GM04503 (cell line): ENCODE measurements around the gene IRX1.

ENCODE experiments used
- DNase-seq: peaks from one replicate; pipeline ENCODE4 v3.0.0-alpha.2; 2012; ENCODE audit warnings: low read depth

Gene IRX1

DNA sequence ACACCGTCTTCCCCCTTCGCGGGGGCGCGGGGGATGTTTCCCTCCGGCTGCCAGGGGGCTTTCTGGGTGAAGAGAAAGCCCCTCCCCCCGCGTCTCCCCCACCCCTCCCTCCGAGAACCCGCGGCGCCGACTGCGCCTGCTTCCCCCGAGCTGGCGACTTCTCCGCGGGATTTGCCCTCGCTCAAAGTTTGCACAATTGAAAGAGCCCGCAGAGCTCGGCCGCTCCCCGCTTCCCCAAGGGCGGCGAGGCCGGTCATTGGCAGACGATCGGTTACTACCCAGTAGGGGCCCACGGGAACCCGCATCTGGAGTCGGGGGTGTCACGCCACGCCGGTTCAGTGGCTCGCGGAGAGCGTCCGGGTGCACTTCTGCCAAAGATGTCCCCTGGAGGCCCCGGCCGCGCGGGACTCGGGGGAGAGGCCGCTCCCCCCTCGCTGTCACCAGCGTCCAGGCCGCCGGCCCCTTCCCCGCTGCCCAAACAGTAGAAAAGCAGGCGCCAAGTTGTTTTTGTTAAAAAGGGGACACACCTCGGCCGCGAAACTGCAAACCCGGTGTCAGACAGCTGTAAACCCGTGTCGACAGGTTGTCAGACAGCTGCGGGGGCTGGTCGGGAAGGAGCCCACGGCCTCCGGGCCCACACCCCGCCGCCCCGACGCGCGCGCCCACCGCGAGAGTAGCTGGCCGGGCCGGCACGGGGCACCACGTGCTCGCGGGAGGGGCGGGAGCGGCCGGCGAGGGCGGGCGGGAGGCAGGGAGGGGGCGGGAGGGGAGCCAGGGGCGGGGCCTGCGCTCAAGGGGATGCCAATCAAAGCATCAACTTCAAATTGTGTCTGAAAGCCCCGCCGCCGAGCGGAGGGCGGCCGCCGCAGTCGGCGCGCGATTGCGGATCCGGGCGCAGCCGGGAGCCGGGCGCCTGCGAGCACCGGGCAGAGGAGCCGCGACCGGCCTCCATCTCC lies at the start of gene IRX1:
IRX1 (plus strand) TSS at position 827 of the 956 bp plus-strand sequence. CDS start 274 bp downstream, outside the sequence.
- no peak for DNase-seq

DNA sequence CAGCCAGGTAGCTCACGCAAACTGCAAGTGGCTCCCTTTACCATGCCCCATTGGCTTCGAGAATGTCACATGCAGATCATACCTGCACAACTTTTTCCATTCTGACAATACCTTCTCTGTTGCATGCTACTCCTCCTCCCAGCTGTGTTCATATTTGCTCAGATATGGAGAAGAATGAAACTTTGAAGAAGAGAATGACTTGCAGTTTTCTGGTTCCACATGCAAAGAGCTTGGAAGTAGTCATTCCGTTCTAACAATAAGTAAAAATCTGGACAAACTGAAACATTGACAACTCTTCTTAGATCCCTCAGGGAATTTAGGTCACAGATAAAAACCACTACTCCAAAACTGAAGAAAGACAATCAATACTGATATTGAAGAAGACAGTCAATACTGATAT lies 49.6 kb upstream of the IRX1 start:
- no peak for DNase-seq

DNA sequence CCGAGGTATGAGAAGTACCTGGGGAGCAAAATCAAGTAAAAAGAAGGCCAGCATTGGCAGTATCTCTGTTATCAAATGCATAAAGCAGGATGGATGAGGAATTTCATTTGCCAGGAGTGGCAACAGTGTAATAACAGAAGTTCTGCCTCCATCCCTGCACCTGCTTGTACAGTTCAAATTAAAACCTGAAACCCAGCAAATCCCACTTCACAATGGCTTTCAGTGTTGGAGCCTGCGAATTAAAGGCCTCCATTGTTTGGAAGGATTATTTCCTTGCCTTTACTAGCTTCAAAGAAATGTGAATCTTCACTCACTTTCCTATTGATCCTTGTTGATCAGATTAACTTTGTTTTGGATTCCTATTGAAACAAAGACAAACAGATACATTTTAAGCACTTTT lies 31.5 kb upstream of the IRX1 start:
- no peak for DNase-seq

DNA sequence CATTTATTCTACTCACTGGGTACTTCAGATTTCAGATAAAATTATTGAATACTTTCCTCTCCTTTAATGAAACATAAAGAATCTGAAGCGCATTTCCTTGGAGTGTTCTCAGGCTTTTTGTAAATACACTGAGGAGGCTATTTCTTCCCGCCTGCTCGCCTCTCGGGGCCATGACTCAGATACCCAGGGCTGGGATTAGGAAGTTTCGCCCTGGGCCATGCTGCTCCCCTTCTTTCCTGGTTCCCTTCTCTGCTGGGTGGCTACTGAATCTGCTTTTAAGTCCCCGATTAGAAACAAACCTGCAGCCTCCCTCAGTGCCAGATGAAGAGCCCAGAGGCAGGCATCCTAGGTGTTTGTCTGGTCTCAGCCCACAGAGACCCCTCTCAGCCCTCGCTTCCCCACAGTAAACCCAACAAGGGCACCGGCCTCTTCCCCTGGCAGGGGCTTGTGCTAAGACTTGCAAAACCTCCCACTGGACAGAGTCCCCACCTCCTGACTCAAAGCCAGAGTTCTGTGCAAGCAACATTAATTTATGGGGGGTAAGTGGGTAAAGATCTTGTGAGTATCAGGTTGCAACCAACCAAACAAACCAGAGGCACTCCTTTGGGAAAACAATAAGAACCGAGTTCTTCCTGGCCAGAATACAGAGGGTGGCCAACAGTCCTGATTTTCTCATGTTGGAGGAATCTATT lies 30.7 kb upstream of the IRX1 start:
- no peak for DNase-seq

DNA sequence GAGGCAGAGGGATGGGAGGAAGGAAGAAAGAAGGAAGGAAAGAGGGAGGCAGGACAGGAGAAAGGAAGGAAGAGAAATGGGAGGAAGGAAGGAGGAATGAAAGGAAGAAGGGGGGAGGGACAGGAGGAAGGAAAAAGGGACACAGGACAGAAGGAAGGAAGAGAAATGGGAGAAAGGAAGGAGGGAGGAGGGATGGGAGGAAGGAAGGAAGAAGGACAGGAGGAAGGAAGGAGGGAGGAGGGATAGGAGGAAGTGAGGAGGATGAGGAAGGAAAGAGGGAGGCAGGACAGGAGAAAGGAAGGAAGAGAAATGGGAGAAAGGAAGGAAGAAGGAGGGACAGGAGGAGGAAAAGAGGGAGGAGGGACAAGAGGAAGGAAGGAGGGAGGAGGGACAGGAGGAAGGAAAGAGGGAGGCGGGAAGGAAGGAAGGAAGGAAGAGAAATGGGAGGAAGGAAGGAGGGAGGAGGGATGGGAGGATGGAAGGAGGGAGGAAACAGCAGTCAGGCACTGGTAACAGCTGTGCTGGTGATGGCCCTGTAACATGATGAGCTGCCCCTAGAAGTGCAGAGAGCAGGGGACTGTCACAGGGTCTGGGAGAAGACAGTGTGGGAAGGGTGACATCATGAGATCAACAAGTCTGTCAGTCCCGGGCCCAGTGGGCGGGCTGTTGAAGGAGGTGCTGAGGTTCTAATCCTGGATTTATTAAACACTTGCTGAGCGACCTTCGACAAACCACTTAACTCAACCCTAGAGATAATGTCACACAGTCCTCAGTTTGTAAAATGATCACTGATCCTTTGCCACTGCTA lies 10.7 kb upstream of the IRX1 start:
- DNase-seq = no peak

DNA sequence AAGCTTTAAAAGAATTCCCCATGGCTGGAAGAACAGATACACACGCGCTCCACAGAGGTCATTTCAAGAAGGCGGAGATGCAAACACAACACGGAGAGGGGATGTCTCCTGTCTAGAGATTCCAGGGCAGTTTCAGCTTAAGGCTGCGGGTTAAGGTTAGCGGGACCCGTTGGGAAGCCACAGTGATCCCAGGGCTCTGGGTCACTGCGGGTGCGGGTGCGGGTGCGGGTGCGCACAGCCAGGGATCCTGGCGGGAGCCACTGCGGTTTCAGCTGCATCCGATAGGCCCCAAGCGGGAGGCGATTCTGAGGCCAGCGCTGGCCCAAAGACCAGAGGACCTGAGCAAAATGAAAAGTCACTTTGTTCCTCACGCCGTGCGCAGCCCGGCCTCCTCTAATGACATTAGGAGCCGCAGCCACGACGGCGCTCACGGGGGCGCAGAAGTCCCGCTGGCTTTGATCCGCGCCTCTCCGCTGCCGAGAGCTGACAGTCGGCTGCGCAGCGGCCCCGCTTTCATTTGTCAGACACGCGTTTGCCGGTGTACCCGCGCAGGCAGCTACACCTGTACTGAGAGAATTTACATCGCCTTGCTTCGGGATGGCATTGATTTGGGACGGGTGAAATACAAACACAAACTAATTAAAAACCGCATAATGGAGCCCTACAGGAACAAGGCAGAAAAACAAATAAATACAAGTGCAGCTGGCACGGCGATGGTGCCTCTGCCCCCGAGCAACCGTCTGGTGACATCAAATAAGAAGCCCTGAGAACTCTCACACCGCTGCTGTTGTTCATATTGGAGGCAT lies 5.3 kb upstream of the IRX1 start:
- no peak for DNase-seq

DNA sequence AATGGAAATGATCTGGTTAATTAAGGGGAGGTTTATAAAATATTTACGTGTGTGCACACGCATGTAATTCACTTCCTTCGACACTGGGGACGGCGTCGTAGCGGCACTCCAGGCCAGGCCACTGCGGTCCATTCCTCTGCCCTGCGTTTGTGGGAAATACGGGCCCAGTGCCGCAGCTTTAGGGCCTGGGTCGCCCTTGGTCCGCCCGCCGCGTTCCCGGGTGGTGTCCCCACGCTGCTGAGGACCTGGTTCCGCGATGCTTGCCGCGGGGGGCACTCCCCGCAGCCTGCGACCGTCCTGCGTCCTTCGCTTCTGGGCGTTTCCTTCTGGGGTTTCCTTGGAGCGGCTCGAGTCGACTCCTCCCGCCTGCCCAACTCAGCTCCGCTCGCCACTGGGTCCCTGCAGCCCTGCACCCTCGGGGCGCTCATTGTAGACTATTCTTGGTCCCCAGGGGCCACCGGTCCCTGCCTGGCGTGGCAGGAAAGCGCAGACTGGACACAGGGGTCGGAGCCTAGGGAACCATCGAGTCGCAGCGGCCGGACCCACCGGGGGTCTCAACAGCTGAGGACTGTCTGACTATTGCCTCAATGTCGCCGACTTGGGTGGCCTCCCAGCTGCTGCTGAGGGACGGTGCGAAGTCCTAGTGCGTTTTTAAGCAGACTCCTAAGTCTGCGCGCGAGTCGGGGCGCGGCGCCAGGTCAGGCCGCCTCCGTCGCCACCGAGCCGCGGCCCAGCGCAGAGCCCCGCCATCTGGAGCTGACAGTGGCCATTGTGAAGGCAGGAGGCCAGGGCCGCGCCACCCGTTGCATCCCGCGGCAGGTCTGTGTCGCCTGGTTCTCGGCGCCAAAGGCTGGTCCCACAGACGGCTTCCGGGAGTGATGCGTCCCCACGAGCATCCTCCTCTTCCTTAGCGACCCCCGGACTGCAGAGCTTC lies 4.4 kb upstream of the IRX1 start:
- DNase-seq = no peak

DNA sequence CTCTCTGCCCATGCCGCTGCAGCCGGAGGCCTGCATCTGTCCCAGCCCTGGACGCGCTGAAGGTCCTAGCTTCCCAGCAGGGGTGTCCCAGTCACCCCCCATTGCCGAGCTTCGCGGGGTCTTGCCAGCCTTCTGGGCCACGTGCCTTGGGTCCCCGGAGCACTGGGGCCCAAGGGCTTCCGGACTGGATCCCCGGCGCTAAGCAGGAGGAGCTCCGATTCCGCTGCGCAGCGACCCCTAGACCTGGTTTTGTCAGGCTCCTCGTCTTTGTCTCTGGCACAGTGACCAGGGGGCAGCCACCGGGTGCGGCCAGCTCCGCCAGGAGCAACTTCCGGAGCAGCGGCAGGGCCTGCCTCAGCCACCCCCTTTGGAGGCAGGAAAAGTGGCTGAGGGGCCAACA lies 3.3 kb upstream of the IRX1 start:
- no peak for DNase-seq

DNA sequence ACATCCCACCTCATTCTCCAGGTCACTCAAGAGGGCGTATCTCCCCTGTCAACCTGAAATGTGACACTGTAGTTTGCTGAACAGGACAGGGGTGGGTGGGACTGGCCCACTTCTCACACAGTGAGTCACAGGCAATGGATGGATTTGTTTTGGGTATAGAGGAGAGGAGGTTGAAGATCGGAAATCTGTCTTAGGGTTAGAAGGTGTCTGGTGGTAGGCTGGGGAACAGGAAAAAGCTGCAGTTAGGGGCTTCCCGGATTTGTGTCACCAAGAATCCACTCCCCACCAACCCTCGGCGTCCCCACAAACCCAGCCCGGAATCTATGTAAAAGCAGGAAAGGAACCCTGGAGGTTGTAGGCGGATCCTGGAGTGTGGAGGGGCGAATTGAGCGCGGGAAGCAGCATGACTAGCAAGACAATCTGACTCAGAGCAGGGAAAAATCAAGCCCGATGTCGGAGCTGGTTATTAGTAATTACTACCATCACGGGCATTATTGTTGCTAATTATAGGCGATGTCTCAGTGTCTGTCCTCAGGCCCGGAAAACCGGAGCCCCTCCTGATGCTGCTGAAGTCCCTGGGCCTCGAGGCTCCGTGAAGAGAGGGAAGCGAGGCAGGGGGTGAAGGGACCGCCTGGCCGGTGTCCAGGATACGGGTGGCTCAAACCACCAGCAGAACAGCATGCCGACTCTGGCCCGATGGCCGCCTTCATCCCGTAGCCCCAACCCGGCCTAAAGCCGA lies 1.7 kb upstream of the IRX1 start:
- DNase-seq = no peak

DNA sequence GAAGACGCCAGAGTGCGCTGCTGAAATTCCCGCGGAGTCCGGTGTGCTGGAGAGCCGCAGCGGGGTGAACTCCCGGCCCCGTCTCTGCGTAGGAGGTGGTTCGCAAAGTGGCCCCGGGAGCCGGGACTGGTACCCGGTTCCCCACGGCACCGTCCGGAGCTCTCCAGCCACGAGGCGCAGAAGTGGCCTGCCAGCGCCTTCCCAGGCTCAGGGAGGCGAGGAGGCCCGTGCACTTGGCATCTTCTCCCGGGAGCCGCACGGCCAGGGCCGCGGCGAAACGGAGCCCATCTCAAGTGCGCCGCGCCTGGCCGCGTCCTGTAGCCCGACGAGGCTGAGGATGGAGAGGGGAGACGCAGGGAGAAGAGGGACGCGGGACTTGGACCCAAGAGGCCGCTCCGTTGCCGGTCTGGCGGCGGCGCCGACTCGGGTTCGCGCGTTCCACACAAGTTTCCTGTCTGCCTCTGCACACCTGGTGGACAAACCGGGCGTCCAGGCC lies 1.1 kb upstream of the IRX1 start:
- DNase-seq = no peak

DNA sequence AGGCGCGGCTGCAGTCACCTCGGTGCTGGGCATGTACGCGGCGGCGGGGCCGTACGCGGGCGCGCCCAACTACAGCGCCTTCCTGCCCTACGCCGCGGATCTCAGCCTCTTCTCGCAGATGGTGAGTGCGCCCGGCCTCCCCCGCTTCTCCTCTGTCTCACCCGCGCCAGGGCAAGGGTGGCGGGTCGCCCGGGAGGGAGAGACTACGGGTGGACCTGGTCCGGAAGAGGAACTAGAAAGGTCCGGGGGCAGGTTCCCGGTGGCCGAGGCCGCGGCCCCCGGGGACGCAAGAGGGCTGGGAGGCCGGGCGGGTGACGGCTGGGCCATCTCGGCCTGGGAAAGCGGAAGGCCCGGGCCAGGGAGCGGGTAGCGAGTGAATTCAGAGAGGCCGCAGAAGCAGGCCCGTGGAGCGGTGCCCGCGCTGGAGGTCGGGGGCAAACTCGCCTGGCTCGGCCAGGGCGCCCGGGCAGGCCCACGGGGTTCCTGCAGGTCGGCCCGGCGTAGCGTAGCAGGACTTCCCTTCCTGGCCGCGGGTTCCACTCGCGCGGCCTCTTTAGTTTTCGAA lies 711 bp downstream of the IRX1 start:
- DNase-seq = no peak

DNA sequence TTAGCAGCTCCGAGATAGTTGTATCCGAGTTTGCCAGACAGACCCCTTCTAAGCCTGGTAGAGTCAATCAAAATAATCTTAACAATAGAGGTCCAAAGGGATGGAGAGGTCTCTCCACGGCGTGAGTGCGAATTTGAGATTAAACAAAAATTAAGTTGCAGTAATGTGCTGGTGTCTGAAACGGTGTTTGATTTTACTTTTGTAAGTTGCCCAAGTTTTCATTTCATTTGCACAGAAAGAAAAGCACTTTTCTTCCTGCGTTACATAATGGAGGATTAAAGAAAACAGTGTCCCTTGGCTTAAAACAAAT lies 1.2 kb downstream of the IRX1 start:
- DNase-seq = no peak

DNA sequence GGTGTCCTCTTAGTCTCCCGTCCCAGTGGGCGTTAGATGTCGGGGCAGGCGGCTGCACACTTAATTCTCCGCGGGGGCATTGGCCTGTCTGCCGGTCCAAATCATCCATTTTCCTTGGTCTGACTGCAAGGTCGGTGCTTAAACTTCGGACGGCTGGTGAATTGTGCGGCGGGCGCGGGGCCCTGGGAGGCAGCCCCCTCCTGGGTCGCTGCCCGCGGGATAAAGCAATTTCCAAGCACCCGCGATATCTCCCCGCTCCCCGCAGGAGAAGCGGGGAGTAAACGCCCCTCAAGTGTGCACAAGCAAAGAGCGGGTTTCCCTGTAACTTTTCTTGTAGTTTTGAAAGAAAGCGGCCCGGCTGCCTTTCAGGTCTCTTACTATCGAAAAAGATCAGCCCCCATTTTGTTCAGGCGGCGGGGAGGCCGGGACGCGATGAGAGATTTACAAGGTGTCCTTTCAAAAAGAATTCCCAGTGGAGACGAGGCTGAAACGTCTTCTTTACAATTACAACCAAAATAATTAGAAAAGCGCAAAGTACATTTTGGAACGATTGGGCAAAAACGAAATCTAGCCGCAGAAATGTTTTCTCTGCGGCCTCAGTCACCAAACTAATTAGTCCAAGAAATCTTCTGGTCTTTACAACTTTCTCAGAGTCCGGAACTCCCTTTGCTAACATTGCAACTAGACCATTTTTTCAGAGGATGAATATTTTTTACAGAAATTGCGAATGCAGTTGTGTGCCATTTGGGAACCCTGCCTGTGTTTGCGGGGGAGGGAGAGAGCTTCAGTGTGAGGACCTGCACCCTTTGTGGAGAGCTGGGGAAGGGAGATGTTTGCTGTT lies 1.8 kb downstream of the IRX1 start:
- DNase-seq = no peak

DNA sequence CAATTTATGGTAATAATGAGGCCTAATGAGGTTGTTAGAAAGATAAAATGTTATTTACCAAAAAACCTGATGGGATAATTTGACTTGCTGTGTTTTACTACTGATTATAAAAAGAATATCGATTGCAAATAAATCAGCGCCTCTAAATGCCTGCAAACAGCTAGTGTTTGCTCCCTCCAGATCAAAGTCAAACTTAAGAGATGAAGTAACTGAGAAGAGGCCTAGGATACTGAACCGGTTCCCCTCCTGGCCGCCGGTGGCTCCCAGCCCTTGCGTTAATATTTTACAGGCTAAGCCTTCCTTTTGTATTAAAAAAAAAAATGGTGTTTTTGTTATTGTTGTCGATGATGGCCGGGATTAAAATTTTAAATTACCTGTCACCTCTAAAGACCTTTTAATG lies 2.6 kb downstream of the IRX1 start:
- DNase-seq = no peak

DNA sequence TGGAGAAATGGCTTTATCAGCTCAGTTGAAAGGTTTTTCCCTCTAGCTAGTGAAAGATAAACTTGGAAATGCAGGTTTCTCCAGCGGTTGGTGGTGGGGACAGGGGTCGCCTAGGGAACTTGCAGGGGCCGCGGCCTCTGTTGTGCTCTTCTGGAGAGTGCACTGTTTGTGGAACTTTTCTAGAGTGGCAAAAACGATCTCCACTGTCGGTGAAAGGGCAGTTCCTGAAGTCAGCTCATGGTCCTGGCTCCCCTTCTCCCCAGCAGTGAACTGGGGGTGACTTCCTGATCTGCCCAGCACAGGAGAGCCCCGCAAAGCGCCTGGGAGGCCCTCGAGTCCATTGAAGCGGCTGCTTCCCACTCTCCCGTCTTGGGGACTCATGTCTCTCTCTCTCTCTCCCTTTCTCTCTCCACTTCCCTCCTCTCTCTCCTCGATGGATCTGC lies 3.2 kb downstream of the IRX1 start:
- no peak for DNase-seq

DNA sequence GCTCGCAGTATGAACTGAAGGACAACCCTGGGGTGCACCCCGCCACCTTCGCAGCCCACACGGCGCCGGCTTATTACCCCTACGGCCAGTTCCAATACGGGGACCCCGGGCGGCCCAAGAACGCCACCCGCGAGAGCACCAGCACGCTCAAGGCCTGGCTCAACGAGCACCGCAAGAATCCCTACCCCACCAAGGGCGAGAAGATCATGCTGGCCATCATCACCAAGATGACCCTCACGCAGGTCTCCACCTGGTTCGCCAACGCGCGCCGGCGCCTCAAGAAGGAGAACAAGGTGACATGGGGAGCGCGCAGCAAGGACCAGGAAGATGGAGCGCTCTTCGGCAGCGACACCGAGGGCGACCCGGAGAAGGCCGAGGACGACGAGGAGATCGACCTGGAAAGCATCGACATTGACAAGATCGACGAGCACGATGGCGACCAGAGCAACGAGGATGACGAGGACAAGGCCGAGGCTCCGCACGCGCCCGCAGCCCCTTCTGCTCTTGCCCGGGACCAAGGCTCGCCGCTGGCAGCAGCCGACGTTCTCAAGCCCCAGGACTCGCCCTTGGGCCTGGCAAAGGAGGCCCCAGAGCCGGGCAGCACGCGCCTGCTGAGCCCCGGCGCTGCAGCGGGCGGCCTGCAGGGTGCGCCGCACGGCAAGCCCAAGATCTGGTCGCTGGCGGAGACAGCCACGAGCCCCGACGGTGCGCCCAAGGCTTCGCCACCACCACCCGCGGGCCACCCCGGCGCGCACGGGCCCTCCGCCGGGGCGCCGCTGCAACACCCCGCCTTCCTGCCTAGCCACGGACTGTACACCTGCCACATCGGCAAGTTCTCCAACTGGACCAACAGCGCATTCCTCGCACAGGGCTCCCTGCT lies 3.8 kb downstream of the IRX1 start:
- no peak for DNase-seq
